Measurements from ENCODE around the gene AGBL1.

- TF ChIP-seq CTCF (tag by site-specific recombination; IDR thresholded peaks at IDR 0.05) (no peak), ZNF18 (tag by site-specific recombination; IDR thresholded peaks at IDR 0.05) (no peak)
Observed at GRCh38 chr15:86840996-86841395, 761.3 kb downstream of the AGBL1 start.
